Measurements from ENCODE around the gene NLRP6.
"Not testable (repeated sequence)": the region's sequence is repeated elsewhere in the genome, so short reads cannot be mapped to it uniquely, and the experiment has no call there.

The NLRP6 gene

DNA sequence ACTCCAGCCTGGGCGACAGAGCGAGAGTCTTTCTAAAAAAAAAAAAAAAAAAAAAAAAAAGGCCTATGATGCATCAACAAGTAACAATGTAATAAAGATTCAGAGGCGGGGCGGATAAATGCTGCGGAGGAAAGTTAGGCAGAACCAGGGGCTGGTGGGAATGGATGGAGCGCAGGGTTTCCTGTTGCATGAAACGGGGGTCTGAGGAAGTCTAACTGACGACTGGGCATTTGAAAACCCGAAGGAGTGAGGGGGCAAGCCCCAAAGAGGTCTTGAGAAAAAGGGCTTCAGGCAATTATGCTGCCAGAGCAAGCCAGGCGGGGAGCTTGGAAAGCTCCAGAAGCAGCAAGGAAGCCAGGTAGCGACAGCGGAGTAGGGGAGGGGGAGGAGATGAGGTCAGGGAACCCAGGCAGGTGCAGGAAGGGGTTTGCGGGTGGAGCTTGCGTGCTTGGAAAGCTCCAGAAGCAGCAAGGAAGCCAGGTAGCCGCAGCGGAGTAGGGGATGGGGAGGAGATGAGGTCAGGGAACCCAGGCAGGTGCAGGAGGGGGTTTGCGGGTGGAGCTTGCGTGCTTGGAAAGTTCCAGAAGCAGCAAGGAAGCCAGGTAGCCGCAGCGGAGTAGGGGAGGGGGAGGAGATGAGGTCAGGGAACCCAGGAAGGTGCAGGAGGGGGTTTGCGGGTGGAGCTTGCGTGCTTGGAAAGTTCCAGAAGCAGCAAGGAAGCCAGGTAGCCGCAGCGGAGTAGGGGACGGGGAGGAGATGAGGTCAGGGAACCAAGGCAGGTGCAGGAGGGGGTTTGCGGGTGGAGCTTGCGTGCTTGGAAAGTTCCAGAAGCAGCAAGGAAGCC lies 9.0 kb downstream of the NLRP6 start:
- not testable (repeated sequence) for H3K36me3 ChIP-seq (ENCODE audit: control insufficient read depth in 2 of 2, insufficient read depth in 2 of 2, low read length in 2 of 2); H3K9me3 ChIP-seq (ENCODE audit: control insufficient read depth in 2 of 2, low read length in 2 of 2); H3K9ac ChIP-seq (ENCODE audit: low read depth in 1 of 2, low read length in 2 of 2)
- peaks cover 13 to 37% of the 10 kb centered on the region in 2 donors for H3K27me3 ChIP-seq (ENCODE audit: control insufficient read depth in 2 of 2, insufficient read depth in 2 of 2, low read length in 2 of 2)
- H3K4me3 ChIP-seq (ENCODE audit: low read length in 2 of 2): peak overlapping the region; percentile 45 to 73
- H3K27ac ChIP-seq (ENCODE audit: low read depth in 2 of 2, low read length in 2 of 2): peak overlapping the region in 1 of 2 donors; percentile 67
- peaks cover 14 to 17% of the 10 kb centered on the region in 2 donors for H3K4me1 ChIP-seq (ENCODE audit: control insufficient read depth in 2 of 2, insufficient read depth in 2 of 2, low read length in 2 of 2)

DNA sequence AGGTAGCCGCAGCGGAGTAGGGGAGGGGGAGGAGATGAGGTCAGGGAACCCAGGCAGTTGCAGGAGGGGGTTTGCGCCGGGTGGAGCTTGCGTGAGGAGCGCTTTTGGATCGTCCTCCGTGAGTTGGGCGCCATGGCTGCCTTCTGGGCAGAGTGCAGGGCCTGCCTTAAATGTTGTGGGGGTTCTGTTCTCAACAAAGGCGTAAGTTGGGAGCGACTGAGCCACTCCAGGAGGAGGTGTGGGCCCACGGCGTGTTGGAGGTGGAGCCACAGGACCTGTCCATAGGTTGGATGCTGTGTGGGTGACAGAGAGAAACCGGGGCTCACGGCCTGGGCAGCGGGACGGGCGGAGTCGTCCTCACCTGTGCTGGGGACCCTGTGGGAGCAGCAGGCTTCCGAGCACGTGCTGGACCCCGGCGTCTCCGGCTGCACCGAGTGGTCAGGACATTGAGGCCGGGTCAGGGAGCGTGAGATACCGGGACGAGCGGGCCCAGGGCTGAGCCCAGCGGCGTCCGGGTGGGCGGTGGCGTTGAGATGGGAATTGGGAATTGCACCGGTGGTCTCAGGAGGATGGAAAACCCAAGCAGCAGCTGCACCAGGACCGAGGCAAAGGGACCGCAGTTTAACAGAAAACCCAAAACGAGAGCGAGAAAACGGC lies 9.7 kb downstream of the NLRP6 start:
- H3K27ac ChIP-seq (ENCODE audit: low read depth in 2 of 2, low read length in 2 of 2): peak overlapping the region in 1 of 2 donors; percentile 67
- H3K4me3 ChIP-seq (ENCODE audit: low read length in 2 of 2): peak overlapping the region; percentile 45 to 73
- no peaks in the 10 kb centered on the region for H3K9me3 ChIP-seq (ENCODE audit: control insufficient read depth in 2 of 2, low read length in 2 of 2)
- no peaks in the 10 kb centered on the region for H3K36me3 ChIP-seq (ENCODE audit: control insufficient read depth in 2 of 2, insufficient read depth in 2 of 2, low read length in 2 of 2)
- peak overlapping the region; percentile 63 for H3K9ac ChIP-seq (ENCODE audit: low read depth in 1 of 2, low read length in 2 of 2)
- H3K27me3 ChIP-seq (ENCODE audit: control insufficient read depth in 2 of 2, insufficient read depth in 2 of 2, low read length in 2 of 2): peaks cover 6 to 30% of the 10 kb centered on the region in 2 donors
- H3K4me1 ChIP-seq (ENCODE audit: control insufficient read depth in 2 of 2, insufficient read depth in 2 of 2, low read length in 2 of 2): peaks cover 12 to 17% of the 10 kb centered on the region in 2 donors

DNA sequence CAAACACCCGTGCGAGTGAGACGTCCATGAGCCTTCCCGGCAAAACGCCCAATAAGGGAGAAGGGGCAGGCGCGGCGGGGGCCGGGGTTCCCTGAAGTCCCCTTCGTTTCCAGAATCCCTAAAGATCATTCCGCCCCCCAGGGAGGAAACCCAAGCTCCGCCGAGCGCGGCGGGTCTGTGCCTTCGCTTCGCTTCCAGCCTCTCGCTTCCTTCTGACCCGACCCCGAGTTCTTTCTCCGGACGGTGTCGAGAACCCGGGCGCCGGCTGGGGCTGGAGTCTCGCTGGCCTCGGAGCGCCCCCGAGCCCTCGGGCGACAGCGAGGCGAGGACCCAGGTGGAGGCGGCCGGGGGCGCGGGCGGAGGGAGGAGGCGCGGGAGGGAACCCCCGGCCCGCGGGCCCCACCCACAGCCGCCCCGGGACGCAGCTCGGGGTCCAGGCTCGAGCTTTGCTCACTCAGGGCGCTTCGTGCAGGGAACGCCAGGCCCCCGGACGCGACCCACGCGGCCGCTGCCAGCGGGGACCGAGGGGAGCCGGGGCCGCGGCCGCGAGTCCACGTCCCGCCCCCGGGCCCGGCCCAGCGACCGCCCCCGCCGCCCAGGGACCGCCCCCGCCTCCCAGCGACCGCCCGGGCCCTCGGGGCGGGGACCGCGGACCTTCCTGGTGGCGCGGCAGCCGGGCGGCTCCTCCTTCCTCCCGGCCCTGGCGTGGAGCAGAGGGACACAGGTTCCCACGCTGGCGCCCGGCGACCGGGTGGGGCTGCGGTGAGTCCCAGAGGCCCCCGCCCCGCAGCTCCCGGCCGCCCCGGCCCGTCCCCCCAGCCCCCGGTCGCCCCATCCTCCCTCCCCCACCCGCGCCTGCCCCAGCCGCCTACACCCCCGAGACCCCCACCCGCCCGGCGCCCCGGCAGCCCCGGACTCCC lies 10.5 kb downstream of the NLRP6 start, which contains the start of gene PGGHG:
TSS of gene PGGHG (plus strand) at position 649 of the 920 bp plus-strand sequence. CDS start 691 bp downstream, outside the sequence.
- no peaks in the 10 kb centered on the region for H3K36me3 ChIP-seq (ENCODE audit: control insufficient read depth in 2 of 2, insufficient read depth in 2 of 2, low read length in 2 of 2)
- peaks cover 6 to 27% of the 10 kb centered on the region in 2 donors for H3K27me3 ChIP-seq (ENCODE audit: control insufficient read depth in 2 of 2, insufficient read depth in 2 of 2, low read length in 2 of 2)
- peak within 1 kb of the TSS; percentile 45 to 73 for H3K4me3 ChIP-seq (ENCODE audit: low read length in 2 of 2)
- H3K9me3 ChIP-seq (ENCODE audit: control insufficient read depth in 2 of 2, low read length in 2 of 2): no peaks in the 10 kb centered on the region
- peak within 1 kb of the TSS in 1 of 2 donors; percentile 67 for H3K27ac ChIP-seq (ENCODE audit: low read depth in 2 of 2, low read length in 2 of 2)
- peak within 1 kb of the TSS; percentile 63 for H3K9ac ChIP-seq (ENCODE audit: low read depth in 1 of 2, low read length in 2 of 2)
- peaks cover 12 to 17% of the 10 kb centered on the region in 2 donors for H3K4me1 ChIP-seq (ENCODE audit: control insufficient read depth in 2 of 2, insufficient read depth in 2 of 2, low read length in 2 of 2)

DNA sequence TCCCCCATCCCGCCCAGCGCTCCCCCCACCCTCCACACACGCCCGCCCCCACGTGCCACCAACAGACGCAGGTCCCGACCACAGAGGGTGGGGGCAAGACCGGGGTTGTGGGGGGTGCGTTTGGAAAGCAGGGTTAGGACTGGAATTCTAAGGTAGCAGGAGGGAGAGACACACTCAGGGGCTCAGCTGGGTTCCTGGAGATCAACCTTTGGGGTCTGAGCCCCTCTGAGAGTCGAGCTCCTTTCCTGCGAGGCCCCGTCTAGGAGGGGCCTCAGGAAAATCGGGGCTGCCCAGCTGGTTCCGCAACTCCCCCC lies 11.1 kb downstream of the NLRP6 start:
- Histone ChIP-seq H3K9ac (ENCODE audit: low read depth in 1 of 2, low read length in 2 of 2) (peak overlapping the region in 1 of 2 donors; percentile 33), H3K27ac (ENCODE audit: low read depth in 2 of 2, low read length in 2 of 2) (no peak overlapping the region), H3K27me3 (ENCODE audit: control insufficient read depth in 2 of 2, insufficient read depth in 2 of 2, low read length in 2 of 2) (peaks cover 4 to 23% of the 10 kb centered on the region in 2 donors), H3K36me3 (ENCODE audit: control insufficient read depth in 2 of 2, insufficient read depth in 2 of 2, low read length in 2 of 2) (no peaks in the 10 kb centered on the region), H3K9me3 (ENCODE audit: control insufficient read depth in 2 of 2, low read length in 2 of 2) (no peaks in the 10 kb centered on the region), H3K4me1 (ENCODE audit: control insufficient read depth in 2 of 2, insufficient read depth in 2 of 2, low read length in 2 of 2) (peaks cover 12 to 17% of the 10 kb centered on the region in 2 donors), H3K4me3 (ENCODE audit: low read length in 2 of 2) (peak overlapping the region; percentile 30 to 41)

DNA sequence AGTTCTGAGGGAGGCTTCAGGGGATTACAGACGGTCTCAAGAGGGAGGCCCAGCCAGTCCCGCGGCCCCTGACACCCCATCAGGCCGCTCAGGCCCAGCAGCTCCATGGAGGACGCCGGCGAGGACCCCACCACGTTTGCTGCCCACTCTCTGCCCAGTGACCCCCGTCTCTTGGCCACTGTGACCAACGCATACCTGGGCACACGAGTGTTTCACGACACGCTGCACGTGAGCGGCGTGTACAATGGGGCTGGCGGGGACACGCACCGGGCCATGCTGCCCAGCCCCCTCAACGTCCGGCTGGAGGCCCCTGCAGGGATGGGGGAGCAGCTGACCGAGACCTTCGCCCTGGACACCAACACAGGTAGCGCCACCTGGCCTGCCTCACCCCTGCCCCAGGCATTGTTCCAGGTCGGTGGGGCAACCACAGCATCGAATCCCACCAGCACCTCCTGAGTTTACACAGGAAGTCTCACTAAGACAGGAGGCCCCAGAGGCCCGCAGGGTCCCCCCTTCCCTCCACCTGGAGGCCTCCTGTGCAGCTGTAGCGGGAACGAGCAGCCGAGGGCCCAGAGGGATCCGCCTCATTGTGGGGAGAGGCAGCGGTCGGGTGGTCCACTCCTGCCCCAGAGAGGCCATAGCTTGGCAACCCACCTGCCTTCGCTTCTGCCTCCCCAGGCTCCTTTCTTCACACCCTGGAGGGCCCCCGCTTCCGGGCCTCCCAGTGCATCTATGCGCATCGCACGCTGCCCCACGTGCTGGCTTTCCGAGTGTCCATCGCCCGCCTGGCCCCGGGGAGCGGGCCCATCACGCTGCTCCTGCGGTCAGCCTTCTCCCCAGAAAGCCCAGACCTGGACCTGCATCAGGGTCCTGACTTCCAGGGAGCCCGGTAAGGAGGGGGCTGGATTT lies 11.8 kb downstream of the NLRP6 start:
- Histone ChIP-seq H3K4me1 (ENCODE audit: control insufficient read depth in 2 of 2, insufficient read depth in 2 of 2, low read length in 2 of 2) (peaks cover 12 to 17% of the 10 kb centered on the region in 2 donors), H3K9ac (ENCODE audit: low read depth in 1 of 2, low read length in 2 of 2) (peak overlapping the region in 1 of 2 donors; percentile 33), H3K4me3 (ENCODE audit: low read length in 2 of 2) (peak overlapping the region; percentile 30 to 41), H3K27ac (ENCODE audit: low read depth in 2 of 2, low read length in 2 of 2) (peak overlapping the region in 1 of 2 donors; percentile 16), H3K36me3 (ENCODE audit: control insufficient read depth in 2 of 2, insufficient read depth in 2 of 2, low read length in 2 of 2) (no peaks in the 10 kb centered on the region), H3K27me3 (ENCODE audit: control insufficient read depth in 2 of 2, insufficient read depth in 2 of 2, low read length in 2 of 2) (peaks cover 4 to 23% of the 10 kb centered on the region in 2 donors), H3K9me3 (ENCODE audit: control insufficient read depth in 2 of 2, low read length in 2 of 2) (no peaks in the 10 kb centered on the region)

DNA sequence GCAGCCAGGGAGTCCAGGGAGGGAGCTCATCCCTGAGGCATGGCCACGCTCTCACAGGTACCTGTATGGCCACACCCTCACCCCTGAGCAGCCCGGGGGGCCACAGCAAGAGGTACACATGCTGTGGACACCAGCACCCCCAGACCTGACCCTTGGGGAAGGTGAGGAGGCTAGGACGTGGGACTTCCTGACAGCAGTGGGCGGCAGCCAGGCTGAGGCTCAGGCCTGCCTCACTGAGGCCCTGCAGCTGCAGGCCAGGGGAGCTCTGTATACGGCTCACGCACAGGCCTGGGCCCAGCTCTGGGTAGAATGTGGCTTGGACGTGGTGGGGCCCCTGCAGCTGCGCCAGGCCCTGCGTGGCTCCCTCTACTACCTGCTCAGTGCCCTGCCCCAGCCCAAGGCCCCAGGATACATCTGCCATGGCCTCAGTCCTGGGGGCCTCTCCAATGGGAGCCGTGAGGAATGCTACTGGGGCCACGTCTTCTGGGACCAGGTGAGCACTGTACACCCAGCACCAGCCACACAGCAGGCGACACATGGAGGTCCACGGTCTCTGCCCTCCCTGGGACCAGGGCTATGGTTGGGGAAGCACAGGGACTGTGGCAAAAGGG lies 12.5 kb downstream of the NLRP6 start:
- Histone ChIP-seq H3K27me3 (ENCODE audit: control insufficient read depth in 2 of 2, insufficient read depth in 2 of 2, low read length in 2 of 2) (peaks cover 4 to 20% of the 10 kb centered on the region in 2 donors), H3K4me1 (ENCODE audit: control insufficient read depth in 2 of 2, insufficient read depth in 2 of 2, low read length in 2 of 2) (peaks cover 12 to 17% of the 10 kb centered on the region in 2 donors), H3K36me3 (ENCODE audit: control insufficient read depth in 2 of 2, insufficient read depth in 2 of 2, low read length in 2 of 2) (no peaks in the 10 kb centered on the region), H3K27ac (ENCODE audit: low read depth in 2 of 2, low read length in 2 of 2) (no peak overlapping the region), H3K9ac (ENCODE audit: low read depth in 1 of 2, low read length in 2 of 2) (no peak overlapping the region), H3K4me3 (ENCODE audit: low read length in 2 of 2) (no peak overlapping the region), H3K9me3 (ENCODE audit: control insufficient read depth in 2 of 2, low read length in 2 of 2) (no peaks in the 10 kb centered on the region)

DNA sequence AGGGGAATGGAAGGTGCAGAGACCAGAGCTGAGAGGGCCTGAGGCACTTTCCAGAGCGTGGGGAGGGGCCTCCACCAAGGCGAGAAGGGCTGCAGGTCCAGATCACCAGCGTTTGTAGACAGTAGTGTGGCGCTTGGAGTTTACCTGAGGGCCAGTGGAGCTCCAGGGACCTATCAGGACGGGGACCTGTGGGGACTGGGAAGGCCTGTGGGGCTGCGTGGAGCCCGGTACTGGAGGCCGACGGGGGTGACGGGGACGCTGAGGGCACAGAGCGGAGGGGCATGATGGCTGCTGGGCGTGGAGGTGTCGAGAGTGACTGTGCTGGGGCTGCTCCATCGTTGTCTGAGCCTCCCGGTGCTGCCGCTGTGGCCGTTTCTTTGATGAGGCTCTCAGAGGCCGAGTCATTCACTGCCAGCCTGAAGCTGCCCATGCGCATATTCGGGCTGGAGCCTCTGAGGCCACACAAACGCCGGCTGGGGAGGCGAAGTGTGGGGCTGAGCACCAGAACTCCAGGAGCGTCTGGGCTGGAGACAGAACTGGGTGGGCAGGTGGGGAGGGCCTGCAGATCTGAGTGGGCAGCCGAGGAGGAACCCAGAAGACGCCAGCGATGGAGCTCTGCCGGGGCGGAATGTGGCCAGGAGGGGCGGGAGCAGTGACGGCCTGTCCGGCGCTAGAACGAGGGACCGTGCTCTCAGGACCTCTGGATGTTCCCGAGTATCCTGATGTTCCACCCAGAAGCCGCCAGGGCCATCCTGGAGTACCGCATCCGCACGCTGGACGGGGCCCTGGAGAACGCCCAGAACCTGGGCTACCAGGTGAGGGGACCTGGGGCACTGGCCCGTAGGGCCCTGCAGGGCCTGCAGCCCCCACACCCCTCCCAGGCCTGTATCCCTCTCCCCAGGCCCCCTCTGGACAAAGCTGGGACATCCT lies 13.3 kb downstream of the NLRP6 start:
- H3K4me3 ChIP-seq (ENCODE audit: low read length in 2 of 2): no peak overlapping the region
- no peak overlapping the region for H3K27ac ChIP-seq (ENCODE audit: low read depth in 2 of 2, low read length in 2 of 2)
- peaks cover 12 to 17% of the 10 kb centered on the region in 2 donors for H3K4me1 ChIP-seq (ENCODE audit: control insufficient read depth in 2 of 2, insufficient read depth in 2 of 2, low read length in 2 of 2)
- H3K9ac ChIP-seq (ENCODE audit: low read depth in 1 of 2, low read length in 2 of 2): no peak overlapping the region
- peaks cover 4 to 14% of the 10 kb centered on the region in 2 donors for H3K27me3 ChIP-seq (ENCODE audit: control insufficient read depth in 2 of 2, insufficient read depth in 2 of 2, low read length in 2 of 2)
- H3K9me3 ChIP-seq (ENCODE audit: control insufficient read depth in 2 of 2, low read length in 2 of 2): no peaks in the 10 kb centered on the region
- no peaks in the 10 kb centered on the region for H3K36me3 ChIP-seq (ENCODE audit: control insufficient read depth in 2 of 2, insufficient read depth in 2 of 2, low read length in 2 of 2)
